ENCODE measurements around the gene MS4A6A. TPM values are rescaled to one million over a fixed set of nuclear protein-coding genes. Genes with fewer than 3 reads are reported as not detected.

The MS4A6A gene
- total RNA-seq, 2 donors from 2014 or later = 111 to 162 TPM

DNA sequence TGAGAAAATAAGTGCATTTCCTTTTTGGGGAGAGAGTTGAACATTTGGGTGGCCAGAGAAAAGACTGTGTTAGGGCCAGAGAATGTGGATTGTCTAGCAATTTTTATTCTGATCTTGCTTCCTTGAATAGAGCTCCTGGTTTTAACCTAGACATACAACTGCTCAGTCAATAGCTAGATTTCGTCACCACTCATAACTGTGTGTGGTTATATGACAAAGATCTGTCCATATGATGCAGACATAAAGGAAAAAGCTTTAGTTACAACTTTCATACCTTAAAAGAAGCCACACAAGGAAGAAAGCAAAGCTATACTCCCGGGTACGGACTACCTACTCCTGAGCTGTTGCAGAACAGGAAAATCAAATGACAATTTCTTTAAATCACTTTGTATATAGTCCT is 37.2 kb downstream of the MS4A6A start:
- TF ChIP-seq, protein P1, sequence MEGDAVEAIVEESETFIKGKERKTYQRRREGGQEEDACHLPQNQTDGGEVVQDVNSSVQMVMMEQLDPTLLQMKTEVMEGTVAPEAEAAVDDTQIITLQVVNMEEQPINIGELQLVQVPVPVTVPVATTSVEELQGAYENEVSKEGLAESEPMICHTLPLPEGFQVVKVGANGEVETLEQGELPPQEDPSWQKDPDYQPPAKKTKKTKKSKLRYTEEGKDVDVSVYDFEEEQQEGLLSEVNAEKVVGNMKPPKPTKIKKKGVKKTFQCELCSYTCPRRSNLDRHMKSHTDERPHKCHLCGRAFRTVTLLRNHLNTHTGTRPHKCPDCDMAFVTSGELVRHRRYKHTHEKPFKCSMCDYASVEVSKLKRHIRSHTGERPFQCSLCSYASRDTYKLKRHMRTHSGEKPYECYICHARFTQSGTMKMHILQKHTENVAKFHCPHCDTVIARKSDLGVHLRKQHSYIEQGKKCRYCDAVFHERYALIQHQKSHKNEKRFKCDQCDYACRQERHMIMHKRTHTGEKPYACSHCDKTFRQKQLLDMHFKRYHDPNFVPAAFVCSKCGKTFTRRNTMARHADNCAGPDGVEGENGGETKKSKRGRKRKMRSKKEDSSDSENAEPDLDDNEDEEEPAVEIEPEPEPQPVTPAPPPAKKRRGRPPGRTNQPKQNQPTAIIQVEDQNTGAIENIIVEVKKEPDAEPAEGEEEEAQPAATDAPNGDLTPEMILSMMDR (IDR thresholded peaks at IDR 0.05) = no peak
- Histone ChIP-seq H3K9me3 (no peaks in the 10 kb centered on the region), H3K4me3 (no peak overlapping the region), H3K36me3 (no peaks in the 10 kb centered on the region), H3K27ac (no peak overlapping the region), H3K27me3 (replicated peaks; ENCODE audit: insufficient read depth) (no peaks in the 10 kb centered on the region), H3K4me1 (ENCODE audit: control insufficient read depth in 1 of 2, low read depth in 2 of 2) (no peaks in the 10 kb centered on the region)
- DNase-seq (ENCODE audit: low spot score) (no peak), ATAC-seq (ENCODE audit: insufficient number of reproducible peaks, low FRiP score, low read depth) (no peak)

DNA sequence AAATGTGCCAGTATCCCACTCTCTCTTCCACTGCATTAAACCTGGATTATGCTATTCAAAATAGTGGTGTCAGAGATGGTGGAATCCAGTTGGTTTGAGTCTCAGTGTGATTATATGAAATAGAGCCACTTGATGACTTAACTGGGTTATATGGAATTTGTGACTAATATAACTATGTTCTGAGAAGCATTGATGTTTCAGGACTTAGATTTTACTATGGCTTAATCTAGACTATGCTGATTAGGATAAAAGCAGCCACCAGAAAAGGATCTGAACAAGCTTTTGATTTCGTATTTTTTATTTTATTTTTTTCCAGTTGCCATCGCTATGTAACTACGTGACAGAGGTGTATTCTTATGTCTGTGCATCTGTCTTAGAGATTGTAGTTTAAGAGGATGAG is 39.1 kb downstream of the MS4A6A start:
- TF ChIP-seq, protein P1 (IDR thresholded peaks at IDR 0.05) = no peak
- no peaks in the 10 kb centered on the region for H3K36me3 ChIP-seq
- H3K4me1 ChIP-seq (ENCODE audit: control insufficient read depth in 1 of 2, low read depth in 2 of 2) = no peaks in the 10 kb centered on the region

DNA sequence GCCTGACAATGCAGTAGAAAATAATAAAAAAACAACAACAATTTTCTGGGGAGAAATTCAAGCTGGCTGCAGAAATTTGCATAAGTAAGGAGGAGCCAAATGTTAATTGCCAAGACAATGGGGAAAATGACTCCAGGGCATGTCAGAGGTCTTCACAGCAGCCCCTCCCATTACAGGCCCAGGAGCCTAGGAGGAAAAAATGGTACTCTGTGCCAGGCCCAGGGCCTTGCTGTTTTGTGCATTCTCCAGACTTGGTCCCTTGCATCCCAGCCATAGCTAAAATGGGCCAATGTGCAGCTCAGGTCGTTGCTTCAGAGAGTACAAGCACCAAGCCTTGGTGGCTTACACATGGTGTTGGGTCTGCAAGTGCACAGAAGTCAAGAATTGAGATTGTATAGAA is 49.0 kb downstream of the MS4A6A start:
- ATAC-seq (ENCODE audit: insufficient number of reproducible peaks, low FRiP score, low read depth) = no peak
- no peak overlapping the region for H3K4me3 ChIP-seq
- no peak overlapping the region for H3K27ac ChIP-seq
- H3K36me3 ChIP-seq = no peaks in the 10 kb centered on the region
- H3K4me1 ChIP-seq (ENCODE audit: control insufficient read depth in 1 of 2, low read depth in 2 of 2) = no peaks in the 10 kb centered on the region
- H3K27me3 ChIP-seq (replicated peaks; ENCODE audit: insufficient read depth) = no peaks in the 10 kb centered on the region
- no peak for DNase-seq (ENCODE audit: low spot score)
- TF ChIP-seq, protein P1 (IDR thresholded peaks at IDR 0.05) = no peak
- no peaks in the 10 kb centered on the region for H3K9me3 ChIP-seq

More for the DNA sequence above, 39.1 kb downstream of the MS4A6A start:
- ATAC-seq (ENCODE audit: insufficient number of reproducible peaks, low FRiP score, low read depth) (no peak), DNase-seq (ENCODE audit: low spot score) (no peak)
- Histone ChIP-seq H3K4me3 (no peak overlapping the region), H3K27ac (no peak overlapping the region), H3K9me3 (no peaks in the 10 kb centered on the region), H3K27me3 (replicated peaks; ENCODE audit: insufficient read depth) (no peaks in the 10 kb centered on the region)

DNA sequence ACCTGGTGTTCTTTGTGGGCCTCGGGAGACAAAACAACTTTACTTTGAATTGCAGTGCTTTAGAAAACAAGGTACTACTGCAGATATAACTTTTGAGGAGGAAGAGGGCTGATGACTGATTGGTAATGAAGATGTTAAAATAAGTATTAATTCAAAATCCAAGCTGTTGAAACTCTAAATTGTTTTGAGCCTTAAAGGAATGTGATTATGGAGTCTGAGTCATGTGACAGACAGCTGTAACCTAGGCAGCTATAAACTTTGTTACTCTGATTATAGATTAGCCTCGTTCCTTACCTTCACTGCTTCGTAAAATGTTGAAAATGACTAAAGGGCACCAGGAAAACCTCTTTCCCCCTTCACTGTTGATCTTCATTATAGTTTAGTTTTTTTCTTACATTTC is 51.0 kb downstream of the MS4A6A start:
- DNase-seq (ENCODE audit: low spot score) (no peak), ATAC-seq (ENCODE audit: insufficient number of reproducible peaks, low FRiP score, low read depth) (no peak)
- Histone ChIP-seq H3K27me3 (replicated peaks; ENCODE audit: insufficient read depth) (no peaks in the 10 kb centered on the region), H3K9me3 (no peaks in the 10 kb centered on the region), H3K4me1 (ENCODE audit: control insufficient read depth in 1 of 2, low read depth in 2 of 2) (no peaks in the 10 kb centered on the region), H3K27ac (no peak overlapping the region), H3K4me3 (no peak overlapping the region), H3K36me3 (no peaks in the 10 kb centered on the region)
- TF ChIP-seq, protein P1 (IDR thresholded peaks at IDR 0.05) = no peak

DNA sequence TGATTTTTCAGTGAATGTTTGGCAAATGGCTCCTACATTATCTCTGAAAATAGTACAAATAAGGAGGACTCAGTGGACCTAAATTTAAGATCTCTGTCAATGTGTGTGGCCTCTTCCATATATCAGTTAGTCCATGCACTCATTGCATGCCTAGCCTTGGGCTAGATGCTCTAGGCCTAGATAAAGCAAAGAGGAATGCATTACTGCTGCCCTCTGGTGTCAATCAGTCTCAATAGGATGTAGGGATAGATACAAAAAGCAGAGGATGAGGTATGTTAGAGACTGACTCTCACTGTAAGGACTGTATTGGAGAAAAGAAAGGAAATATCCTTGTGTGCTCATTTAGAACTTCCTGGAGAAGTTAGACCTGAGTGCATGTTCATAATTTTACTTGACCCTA is 52.4 kb downstream of the MS4A6A start:
- TF ChIP-seq, protein P1 (IDR thresholded peaks at IDR 0.05) = no peak
- ATAC-seq (ENCODE audit: insufficient number of reproducible peaks, low FRiP score, low read depth) = no peak

More for the DNA sequence above, 52.4 kb downstream of the MS4A6A start:
- H3K4me3 ChIP-seq = no peak overlapping the region
- no peaks in the 10 kb centered on the region for H3K27me3 ChIP-seq (replicated peaks; ENCODE audit: insufficient read depth)
- H3K27ac ChIP-seq = no peak overlapping the region
- no peaks in the 10 kb centered on the region for H3K4me1 ChIP-seq (ENCODE audit: control insufficient read depth in 1 of 2, low read depth in 2 of 2)
- DNase-seq (ENCODE audit: low spot score) = no peak
- H3K36me3 ChIP-seq = no peaks in the 10 kb centered on the region
- H3K9me3 ChIP-seq = no peaks in the 10 kb centered on the region

All from thoracic aorta (tissue), 2 donors.